GM11168 (cell line): Measurements from ENCODE around the gene RFPL3.
"Not testable (repeated sequence)": the region's sequence is repeated elsewhere in the genome, so short reads cannot be mapped to it uniquely, and the experiment has no call there.

Experiments used
- in situ Hi-C: fragments of 300-500 bp; cut with MboI; formaldehyde crosslinking; loops from one replicate; pipeline ENCODE4 v1.12.0; 2022; ENCODE audit warnings: low sequenced_read_pairs; ENCODE audit not compliant: unreplicated experiment

Gene RFPL3

GRCh38 chr22:32357567-32357966, at the start of gene RFPL3:
RFPL3 (plus strand) TSS chr22:32357867; CDS start chr22:32358072, 205 bp downstream.
- in situ Hi-C loops, result not testable (repeated sequence)

DNA sequence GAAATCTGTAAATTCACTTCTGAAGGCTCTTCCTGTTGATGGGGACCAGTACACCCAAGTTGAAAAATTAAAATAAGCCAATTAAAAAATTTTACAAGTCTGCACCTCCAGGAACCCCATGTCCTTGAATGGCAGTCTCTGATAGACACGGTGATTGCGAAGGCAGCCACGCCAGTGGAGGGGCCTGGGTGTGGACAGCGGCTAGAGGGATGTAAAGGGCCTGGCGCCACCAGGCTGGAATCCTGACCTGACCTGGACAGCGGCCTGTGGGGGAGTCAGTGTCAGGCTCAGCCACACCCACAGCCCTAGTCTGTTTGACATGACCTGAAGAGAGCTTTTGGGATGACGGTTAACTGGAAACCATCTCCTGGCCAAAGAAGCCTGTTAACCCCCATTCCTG, 49.5 kb upstream of the RFPL3 start:
- in situ Hi-C loops, result no loop called here

- in situ Hi-C loops, result no loop called here
Measured at GRCh38 chr22:32308934-32309333, 48.7 kb upstream of the RFPL3 start.

DNA sequence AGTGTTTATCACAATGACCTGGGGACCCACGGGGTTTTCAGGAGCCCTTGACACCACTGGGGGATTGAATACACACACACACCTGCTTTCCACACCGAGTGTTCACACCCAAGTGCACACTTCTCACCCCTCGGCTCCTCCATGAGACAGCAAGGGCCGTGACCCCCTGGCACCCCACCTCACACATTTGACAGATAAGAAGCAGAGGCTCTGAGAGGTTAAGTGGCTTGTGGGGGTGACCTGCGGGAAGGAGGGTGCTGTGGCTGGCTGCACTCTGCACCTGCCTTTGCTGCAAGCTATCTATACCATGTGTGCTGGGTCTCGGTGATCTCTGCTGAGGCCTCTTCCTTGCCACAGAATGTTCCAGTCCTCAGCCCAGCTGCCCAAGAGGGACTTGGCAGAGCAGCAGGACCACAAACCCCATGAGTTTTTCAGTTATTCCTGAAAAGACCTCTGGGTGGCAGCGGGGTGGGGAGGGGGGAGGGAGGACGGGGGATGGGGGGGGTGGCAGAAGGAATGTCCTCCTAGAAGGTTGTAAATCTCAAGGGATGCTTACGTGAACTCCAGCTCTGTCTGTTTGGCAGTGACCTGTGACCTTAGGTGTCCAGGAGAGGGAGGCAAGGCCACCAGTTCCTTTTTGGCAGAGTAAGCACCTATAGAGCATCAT, 47.9 kb upstream of the RFPL3 start:
- in situ Hi-C loops, result no loop called here

DNA sequence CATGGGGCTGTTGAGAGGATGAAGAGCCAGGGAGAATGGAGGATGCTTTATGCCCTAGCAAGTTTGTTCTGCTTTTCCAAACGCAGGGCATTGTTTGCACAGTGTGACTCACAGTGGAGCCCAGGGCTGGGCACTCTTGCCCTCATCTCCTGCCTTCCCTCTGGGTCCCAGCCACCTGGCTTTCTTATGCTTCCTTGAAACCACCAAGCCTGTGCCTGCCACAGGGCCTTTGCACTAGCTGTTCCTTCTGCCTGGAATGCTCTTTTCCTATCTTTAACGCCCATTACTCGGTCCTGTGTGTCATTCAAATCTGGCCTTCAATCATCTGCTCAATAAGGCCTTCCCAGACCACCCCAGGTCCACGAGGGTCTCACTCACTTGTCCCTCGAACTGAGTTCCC, 46.9 kb upstream of the RFPL3 start:
- in situ Hi-C loops, result no loop called here

DNA sequence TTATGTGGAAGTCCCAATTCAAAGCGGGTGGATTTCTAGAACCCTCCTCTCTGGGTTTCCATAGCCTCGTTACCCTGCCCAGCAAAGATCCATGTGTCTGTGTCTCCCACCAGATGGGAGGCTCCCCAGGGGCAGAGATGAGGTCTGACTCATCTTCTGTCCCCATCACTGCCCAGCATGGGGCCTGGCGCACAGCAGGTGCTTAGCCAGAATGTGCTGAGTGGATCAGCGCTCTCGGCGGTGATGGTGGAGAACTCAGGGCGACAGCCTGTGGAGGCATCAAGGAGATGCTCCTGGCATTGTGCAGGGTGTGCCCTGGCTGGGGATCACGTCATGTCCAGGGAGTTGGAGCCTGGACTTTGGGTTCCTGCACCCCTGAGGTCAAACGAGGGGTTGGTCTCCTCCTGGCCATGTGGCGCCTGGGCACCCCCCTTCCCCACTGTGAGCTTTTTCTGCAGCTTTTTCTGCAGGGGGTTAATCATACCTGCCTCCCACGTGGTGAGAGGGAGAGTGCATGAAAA, 46.1 kb upstream of the RFPL3 start:
- in situ Hi-C loops, result no loop called here

DNA sequence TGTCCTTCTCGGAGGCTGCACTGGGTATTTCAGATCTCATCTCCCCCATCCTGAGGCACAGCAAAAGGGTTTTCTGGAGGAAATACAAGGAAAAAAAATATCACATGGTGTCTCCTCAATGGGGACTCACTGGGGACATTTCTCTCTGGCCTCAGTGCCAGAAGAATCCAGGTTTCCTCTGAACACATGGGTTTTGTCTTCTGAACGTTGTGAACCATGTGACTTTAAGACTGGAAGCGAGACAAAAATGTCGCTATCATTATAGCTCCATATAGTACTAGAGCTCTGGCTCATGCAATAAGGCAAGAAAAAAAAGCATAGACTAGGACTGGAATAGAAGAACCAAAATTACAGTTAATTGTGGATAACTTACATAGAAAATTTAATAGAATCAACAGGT, 44.9 kb upstream of the RFPL3 start:
- in situ Hi-C loops, result no loop called here

GRCh38 chr22:32313532-32313931, 44.1 kb upstream of the RFPL3 start:
- in situ Hi-C loops, result no loop called here

DNA sequence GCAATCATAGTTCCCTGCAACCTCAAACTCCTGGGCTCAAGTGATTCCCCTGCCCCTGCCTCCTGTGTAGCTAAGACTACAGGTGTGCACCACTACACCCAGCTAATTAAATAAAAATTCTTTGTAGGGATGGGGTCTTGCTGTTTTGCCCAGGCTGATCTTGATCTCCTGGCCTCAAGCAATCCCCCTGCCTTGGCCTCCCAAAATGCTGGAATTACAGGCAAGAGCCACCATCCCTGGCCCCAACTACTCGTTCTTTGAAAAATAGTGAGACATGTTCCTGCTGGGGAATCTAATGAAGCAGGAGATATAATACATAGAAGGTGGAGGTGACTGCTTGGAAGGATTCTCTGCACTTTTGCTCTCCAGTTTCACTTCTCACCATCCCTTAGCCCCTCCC, 40.1 kb upstream of the RFPL3 start:
- in situ Hi-C loops, result no loop called here

- in situ Hi-C loops, result no loop called here
Measured at GRCh38 chr22:32318361-32318760, 39.3 kb upstream of the RFPL3 start.

DNA sequence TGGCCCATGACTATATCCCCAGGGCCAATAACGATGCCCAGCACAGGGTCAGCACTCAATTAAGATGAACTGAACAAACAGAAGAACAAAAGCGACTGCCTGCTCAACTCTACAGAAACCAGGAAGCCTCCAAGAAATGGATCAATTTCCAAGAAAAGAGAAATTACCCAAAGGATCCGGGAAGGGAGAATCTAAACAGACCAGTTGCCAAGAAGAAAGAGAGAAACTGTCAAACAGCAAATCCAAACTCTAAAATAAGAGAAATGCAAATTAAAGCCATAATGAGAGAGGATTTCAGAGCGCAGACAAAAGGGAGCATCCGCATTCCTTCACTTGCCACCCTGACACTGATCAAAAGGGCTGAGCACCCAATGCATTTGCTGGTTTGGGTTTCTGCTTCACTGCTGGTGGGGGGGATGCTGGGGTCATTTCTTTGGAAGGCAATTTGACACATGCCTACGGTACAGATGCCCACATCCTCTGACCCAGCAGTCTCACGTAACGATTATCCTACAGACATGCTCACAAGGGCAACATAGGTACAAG, 37.7 kb upstream of the RFPL3 start:
- in situ Hi-C loops, result no loop called here

DNA sequence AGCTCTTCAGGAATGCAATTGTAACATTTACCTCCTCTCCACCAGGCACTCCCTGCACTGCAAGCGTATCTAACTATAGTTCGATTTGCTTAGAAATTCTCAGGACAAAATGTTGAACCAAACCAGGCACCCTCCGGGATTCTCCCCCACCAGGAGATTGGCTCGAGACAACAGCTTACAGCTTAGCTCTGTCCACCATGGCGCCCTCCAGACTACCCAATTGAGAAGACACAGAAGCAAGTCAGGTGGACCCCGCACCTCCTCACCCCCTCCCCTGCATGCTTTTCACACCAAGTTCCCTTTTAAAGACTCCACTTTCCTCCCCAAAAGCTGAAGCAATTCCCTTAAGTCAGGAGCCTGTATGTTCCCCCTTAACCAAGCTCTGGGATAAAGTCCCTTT, 34.7 kb upstream of the RFPL3 start:
- in situ Hi-C loops, result no loop called here

- in situ Hi-C loops, result no loop called here
Measured at GRCh38 chr22:32323513-32324164, 34.0 kb upstream of the RFPL3 start.

DNA sequence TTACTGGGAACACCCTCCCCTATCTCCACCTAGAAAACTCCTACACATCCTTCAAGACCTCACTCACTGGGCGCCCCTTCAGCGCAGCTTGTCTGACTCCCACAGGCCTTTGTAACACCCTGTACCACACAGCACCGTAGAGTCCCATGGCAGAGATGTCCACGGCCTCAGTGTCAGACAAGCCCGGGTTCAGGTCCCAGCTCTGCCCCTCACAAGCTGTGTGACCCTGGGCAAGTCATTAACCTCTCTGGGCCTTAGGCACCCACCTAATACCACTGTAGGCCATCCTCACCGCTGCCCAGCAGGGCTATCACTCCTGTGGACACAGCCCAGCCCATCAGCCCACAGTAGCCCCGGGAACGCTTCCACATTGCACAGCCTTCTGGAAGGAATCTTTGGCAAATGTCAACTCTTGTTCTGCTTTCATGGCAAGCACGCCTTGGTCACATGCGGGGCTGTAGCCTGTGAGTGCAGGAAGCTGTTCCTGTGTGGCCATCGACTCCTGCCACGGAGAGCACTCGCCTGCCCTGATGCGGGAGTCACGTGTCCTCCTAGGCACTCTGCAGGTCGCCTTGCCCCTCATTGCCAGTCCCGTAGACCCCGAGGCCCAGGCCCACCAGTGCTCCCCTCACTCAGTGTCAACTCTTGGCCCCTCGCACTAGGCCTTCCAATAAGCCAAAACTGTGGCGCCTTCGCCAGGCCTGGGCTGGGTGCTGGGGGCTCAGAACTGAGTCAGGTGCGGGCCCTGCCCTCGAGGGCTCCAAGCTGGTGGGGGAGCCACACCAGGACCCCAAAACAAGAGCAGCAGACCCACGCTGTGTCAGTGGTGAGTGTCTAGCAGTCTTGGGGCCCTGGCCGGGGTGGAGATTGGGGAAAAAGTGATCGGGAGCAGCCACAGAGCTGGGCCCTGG, 32.9 kb upstream of the RFPL3 start:
- in situ Hi-C loops, result no loop called here

DNA sequence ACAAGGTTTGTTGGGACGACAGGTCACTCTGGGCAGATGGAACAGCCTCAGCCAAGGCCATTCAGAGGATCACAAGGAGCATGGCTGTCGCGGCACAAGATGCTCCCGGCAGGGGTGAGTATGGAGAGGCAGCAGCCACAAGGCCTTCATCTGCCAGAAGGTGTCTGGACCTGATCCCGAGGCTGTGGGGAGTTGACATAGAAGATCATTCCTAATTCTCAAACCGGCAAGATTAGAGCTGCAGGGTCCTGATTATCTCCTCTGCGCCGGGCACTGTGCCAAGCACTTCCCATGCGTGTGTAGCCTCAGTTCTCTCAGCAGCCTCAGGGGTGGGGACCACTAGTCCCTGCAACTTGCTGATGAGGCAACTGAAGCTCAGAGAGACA, 32.3 kb upstream of the RFPL3 start:
- in situ Hi-C loops, result no loop called here

DNA sequence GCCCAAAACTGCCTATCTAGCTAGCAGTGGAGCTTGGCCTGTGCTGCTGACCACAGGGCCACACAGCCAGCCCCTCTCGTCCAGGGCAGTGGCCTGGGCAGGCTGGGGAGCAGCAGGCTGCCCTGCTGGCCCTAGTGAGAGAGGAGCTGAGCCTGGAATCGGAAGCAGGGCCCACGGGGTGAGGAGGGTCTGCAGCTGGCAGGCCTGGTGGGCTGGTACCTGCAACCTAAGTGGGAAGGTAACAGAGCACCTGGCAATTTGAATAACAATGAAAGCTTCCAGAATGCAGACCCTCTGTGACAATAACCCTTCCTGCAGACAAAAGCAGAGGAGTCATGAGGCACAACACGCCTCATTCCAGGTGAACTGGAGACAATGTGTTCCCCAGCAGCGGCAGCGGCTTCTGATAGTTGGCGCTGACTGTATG, 31.8 kb upstream of the RFPL3 start:
- in situ Hi-C loops, result no loop called here

GRCh38 chr22:32326647-32327046, 31.0 kb upstream of the RFPL3 start:
- in situ Hi-C loops, result no loop called here

- in situ Hi-C loops, result no loop called here
Measured at GRCh38 chr22:32327066-32327465, 30.6 kb upstream of the RFPL3 start.

- in situ Hi-C loops, result no loop called here
Measured at GRCh38 chr22:32327596-32328171, 30.0 kb upstream of the RFPL3 start.
